Mononuclear cell (primary cell): ENCODE measurements around the gene C10orf90. TPM values are rescaled to one million over a fixed set of nuclear protein-coding genes. Genes with fewer than 3 reads are reported as not detected.

Source experiments
- H3K27me3 ChIP-seq: 2 replicates; pipeline ENCODE4 v1.6.0; 2011; ENCODE audit warnings: low read length, control low read depth; ENCODE audit not compliant: insufficient read depth
- H3K4me1 ChIP-seq: 2 replicates; pipeline ENCODE4 v1.5.1; 2011; ENCODE audit warnings: mild to moderate bottlenecking, low read length, control low read depth; ENCODE audit not compliant: insufficient read depth
- H3K4me3 ChIP-seq: 2 replicates; pipeline ENCODE4 v1.5.1; 2011; ENCODE audit warnings: mild to moderate bottlenecking, low read length, moderate library complexity
- H3K9me3 ChIP-seq: 2 replicates; pipeline ENCODE4 v1.5.1; 2011; ENCODE audit warnings: low read depth, mild to moderate bottlenecking, control low read depth, low read length
- total RNA-seq: library from RNA; depleted of rRNA; stranded (reverse); fragments of >200 nt; gene quantifications from one replicate; pipeline ENCODE4 v1.2.3, GENCODE V29; 2012

The C10orf90 gene
- total RNA-seq, 1 donor = not detected

GRCh38 chr10:126479280-126479895 is 191.1 kb downstream of the C10orf90 start:
- Histone ChIP-seq H3K4me3 (no peak overlapping the region), H3K9me3 (no peaks in the 10 kb centered on the region), H3K27me3 (no peaks in the 10 kb centered on the region), H3K4me1 (no peaks in the 10 kb centered on the region)

GRCh38 chr10:126478546-126478945 is 191.9 kb downstream of the C10orf90 start:
- Histone ChIP-seq H3K9me3 (no peaks in the 10 kb centered on the region), H3K4me3 (no peak overlapping the region), H3K27me3 (no peaks in the 10 kb centered on the region), H3K4me1 (no peaks in the 10 kb centered on the region)

- H3K4me1 ChIP-seq = no peaks in the 10 kb centered on the region
- H3K4me3 ChIP-seq = no peak overlapping the region
- H3K9me3 ChIP-seq = no peaks in the 10 kb centered on the region
- no peaks in the 10 kb centered on the region for H3K27me3 ChIP-seq
Observed at GRCh38 chr10:126476246-126476645, 194.2 kb downstream of the C10orf90 start.

DNA sequence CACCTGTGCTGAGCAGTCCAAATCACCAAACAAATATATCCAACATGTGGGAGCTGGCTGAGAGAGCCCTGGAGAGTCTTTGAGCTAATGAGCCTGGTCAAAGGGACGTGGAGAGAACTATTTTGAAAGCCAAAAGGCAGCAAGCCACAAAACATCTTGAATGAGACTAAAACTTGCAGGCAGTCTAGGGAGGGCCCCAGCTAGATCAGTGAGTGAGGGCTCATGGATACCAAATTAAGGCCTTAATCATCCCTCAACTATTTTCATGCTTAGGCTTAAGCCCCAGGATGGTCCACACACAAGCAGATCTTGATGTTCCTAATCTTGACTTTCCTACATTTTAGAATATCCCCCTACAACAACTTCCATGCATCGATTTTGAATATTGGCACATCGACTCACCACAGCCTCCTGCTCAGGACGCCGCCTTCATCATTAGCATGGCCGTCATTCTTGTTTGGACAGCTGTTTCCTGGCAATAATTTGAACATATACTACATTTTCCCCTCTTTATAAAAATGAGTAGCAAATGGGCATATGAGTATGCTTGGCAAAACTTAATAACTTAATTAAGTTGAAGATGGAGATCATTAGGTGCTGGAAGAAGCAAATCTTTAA is 195.3 kb downstream of the C10orf90 start:
- H3K4me1 ChIP-seq = no peaks in the 10 kb centered on the region
- H3K9me3 ChIP-seq = no peaks in the 10 kb centered on the region
- no peak overlapping the region for H3K4me3 ChIP-seq
- no peaks in the 10 kb centered on the region for H3K27me3 ChIP-seq

DNA sequence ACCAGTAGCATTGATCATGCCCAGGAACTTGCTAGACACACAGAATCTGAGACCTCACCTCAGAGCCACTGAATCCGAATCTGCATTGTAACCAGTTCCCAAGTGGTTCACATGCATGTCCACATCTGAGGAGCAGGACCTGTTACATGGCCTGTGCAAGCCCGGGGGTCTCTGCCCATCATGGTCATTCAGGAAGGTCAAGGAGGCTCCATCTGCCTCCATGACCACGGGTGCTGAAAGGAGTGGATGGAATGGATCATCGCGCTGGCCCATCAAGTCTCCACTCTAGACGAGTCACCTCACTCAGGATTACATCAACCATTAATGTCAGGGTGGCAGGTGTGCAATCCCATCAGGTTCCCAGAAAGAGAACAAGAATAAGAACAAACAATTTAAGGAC is 196.5 kb downstream of the C10orf90 start:
- Histone ChIP-seq H3K9me3 (no peaks in the 10 kb centered on the region), H3K27me3 (no peaks in the 10 kb centered on the region), H3K4me1 (no peaks in the 10 kb centered on the region), H3K4me3 (no peak overlapping the region)

DNA sequence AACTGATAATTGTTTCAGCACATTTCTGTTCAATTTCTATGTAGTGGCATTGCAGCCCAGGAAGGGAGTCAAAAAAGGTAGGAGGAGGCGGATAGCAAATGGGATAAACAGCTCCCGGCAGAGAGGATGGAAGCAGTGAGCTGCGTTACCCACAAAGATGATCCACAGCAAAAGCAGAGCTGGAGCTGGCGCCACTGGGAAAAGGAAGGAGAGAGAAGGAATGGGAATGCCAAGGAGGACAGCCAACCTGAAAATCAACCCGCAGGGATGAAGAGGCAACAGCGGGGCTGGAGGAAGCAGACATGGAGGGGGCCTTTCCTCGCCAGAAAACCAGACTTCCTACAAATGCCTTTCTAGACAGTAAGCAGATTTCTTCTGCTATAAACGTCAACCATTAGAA is 199.5 kb downstream of the C10orf90 start:
- H3K4me1 ChIP-seq = no peaks in the 10 kb centered on the region
- H3K27me3 ChIP-seq = no peaks in the 10 kb centered on the region
- H3K4me3 ChIP-seq = no peak overlapping the region
- H3K9me3 ChIP-seq = no peaks in the 10 kb centered on the region

DNA sequence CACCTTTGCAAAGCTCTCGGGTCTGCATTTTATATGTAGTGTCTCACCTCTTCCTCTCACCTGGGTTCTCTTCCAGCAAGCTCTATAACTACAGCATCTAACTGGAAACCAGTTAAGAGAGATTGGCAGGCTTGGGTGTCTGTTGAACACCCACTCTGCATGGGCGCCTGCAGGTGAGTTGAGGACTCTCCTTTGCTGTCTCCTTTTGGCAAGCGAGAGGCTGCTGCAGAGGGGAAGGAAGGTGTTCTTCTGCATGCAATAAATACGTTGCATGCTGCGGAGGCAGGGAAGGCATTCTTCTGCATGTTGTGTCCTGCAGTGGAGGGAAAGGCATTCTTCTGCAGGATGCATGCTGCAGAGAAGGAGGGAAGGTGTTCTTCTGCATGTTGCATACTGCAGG is 200.8 kb downstream of the C10orf90 start:
- no peak overlapping the region for H3K4me3 ChIP-seq
- no peaks in the 10 kb centered on the region for H3K4me1 ChIP-seq
- H3K27me3 ChIP-seq = no peaks in the 10 kb centered on the region
- H3K9me3 ChIP-seq = no peaks in the 10 kb centered on the region

DNA sequence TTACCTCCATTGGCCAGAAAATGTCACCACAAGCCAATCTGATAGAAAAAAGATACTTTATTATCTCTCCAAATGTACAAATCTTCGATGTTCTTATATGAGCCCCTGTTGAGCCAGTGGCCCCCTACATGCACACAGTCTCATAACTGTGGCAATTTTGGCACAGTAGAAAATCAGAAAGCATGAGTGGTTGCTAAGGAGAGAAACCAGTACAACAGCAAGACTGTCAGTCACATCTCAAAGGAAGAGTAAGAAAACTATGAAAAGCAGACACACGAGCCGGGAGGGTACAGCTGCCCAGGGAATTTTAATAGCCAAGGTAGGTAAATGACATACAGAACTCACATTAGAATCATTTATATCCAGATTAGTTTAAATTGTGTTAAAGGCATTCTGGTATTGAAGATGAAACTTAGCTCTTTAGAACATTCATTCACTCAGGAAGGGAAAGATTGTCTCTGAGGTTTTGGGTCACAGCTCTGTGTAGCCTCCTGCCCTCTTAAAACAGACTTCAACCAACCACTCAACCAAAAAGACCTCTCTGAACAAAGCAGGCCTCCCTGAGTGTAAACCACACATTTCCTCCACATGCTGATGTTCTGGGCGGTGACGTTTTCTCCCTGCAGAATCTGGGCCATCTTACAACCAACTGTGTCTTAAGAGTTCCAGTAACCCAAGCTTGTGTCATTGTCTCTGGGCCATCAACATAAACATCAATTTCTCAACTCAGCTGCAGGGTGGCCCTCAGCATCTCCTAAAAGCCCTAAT is 201.4 kb downstream of the C10orf90 start:
- H3K4me1 ChIP-seq = no peaks in the 10 kb centered on the region
- no peaks in the 10 kb centered on the region for H3K27me3 ChIP-seq
- no peaks in the 10 kb centered on the region for H3K9me3 ChIP-seq
- no peak overlapping the region for H3K4me3 ChIP-seq

GRCh38 chr10:126468467-126468866 is 202.0 kb downstream of the C10orf90 start:
- no peaks in the 10 kb centered on the region for H3K27me3 ChIP-seq
- no peak overlapping the region for H3K4me3 ChIP-seq
- H3K9me3 ChIP-seq = no peaks in the 10 kb centered on the region
- no peaks in the 10 kb centered on the region for H3K4me1 ChIP-seq

DNA sequence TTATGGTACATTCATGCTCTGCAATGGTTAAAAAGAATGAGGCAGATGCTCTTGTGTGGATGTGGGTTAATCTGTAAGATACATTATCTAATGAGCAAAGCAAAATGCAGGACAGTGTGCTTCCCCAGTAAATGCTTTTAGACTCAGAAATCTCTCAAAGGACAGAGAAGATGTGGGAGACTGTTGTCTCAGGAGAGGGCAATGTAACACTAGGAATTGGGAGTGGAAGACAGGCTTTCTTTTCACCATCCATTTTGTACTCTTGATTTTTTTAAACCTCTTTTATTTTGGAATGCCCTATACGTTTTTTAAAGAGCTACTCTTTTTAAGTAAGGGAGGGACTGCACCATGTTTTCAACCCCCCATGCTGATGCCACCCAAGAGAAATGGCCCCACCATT is 204.7 kb downstream of the C10orf90 start:
- Histone ChIP-seq H3K27me3 (no peaks in the 10 kb centered on the region), H3K4me3 (no peak overlapping the region), H3K4me1 (no peaks in the 10 kb centered on the region), H3K9me3 (no peaks in the 10 kb centered on the region)

DNA sequence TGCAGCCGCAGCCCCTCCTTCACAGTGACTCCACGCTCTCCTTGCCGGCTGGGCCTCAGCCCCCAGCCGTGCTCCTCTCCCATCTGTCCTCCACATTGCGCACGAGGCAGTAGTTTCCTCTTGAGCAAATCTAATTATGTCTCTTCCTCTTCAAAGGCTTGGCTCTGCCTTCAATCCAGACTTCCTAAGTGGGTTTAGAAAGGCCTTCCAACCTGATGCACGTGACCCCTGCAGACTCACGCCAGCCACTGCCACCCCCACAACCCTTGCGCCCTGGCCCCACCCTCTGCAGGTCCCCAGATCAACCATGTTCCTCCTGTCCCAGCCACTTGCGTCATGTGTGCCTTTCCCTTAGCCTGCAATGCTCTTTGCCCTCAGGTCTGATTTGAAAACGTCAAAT is 207.2 kb downstream of the C10orf90 start:
- Histone ChIP-seq H3K4me1 (no peaks in the 10 kb centered on the region), H3K27me3 (no peaks in the 10 kb centered on the region), H3K4me3 (no peak overlapping the region), H3K9me3 (no peaks in the 10 kb centered on the region)

- Histone ChIP-seq H3K4me1 (no peaks in the 10 kb centered on the region), H3K9me3 (no peaks in the 10 kb centered on the region), H3K4me3 (no peak overlapping the region), H3K27me3 (no peaks in the 10 kb centered on the region)
Observed at GRCh38 chr10:126461289-126461940, 209.1 kb downstream of the C10orf90 start.

- Histone ChIP-seq H3K27me3 (no peaks in the 10 kb centered on the region), H3K4me3 (no peak overlapping the region), H3K9me3 (no peaks in the 10 kb centered on the region), H3K4me1 (no peaks in the 10 kb centered on the region)
Observed at GRCh38 chr10:126459878-126460481, 210.5 kb downstream of the C10orf90 start.

GRCh38 chr10:126459032-126459831 is 211.3 kb downstream of the C10orf90 start:
- Histone ChIP-seq H3K27me3 (no peaks in the 10 kb centered on the region), H3K9me3 (no peaks in the 10 kb centered on the region), H3K4me3 (no peak overlapping the region)

More at GRCh38 chr10:126459032-126459831, 211.3 kb downstream of the C10orf90 start:
- no peaks in the 10 kb centered on the region for H3K4me1 ChIP-seq
